B cell (primary cell): ENCODE measurements around the gene CNPY3.

Experiments
- CTCF ChIP-seq: fragments of 200-600 bp; IDR thresholded peaks from one replicate; pipeline ENCODE4 v1.8.0; 2022; ENCODE audit warnings: antibody characterized with exemption, mild to moderate bottlenecking
- EZH2 ChIP-seq: IDR thresholded peaks from 2 replicates; pipeline ENCODE4 v1.6.1; 2012; ENCODE audit warnings: borderline replicate concordance, low read depth, mild to moderate bottlenecking, moderate library complexity, low read length; ENCODE audit not compliant: insufficient read depth, poor library complexity, severe bottlenecking

GRCh38 chr6:42968126-42968701 lies 38.9 kb downstream of the CNPY3 start:
- TF ChIP-seq CTCF (no peak), EZH2 (no peak)
